Superior temporal gyrus (tissue), 1 donor: ENCODE measurements around the gene TBXAS1.

Source experiments
- DNase-seq: peaks from one replicate; pipeline ENCODE4 v3.0.0-alpha.2; 2016; ENCODE audit errors: extremely low spot score

Gene TBXAS1

DNA sequence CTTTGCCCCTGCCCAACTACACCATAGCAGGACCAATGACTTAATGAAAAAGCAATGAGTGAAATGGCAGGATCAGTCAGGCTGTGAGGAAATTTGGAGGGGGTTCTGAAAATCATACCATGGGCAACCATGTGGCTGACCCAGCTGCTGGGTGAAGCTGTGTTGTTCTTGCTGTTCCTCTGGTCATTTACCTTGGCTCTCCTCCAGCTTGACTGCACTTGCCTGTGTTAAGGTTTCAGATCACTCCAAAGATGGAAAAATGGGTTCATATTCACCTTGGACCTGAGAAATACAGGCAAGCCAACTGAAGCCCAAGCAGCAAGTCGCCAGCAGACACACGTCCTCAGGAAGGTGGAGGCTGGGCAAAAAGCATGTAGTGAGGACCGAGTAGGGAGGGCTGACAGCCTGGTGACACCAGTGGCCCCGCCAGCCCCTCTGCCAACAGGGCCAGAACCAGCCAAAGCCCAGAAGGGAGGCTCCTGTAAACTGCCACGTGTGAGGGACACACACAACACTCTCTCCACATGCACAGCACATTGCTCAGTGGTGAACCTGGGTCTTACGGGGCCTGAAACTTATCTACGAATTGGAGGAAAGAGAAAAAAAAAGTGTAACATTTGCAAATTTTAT lies 193.6 kb downstream of the TBXAS1 start:
- DNase-seq: no peak

DNA sequence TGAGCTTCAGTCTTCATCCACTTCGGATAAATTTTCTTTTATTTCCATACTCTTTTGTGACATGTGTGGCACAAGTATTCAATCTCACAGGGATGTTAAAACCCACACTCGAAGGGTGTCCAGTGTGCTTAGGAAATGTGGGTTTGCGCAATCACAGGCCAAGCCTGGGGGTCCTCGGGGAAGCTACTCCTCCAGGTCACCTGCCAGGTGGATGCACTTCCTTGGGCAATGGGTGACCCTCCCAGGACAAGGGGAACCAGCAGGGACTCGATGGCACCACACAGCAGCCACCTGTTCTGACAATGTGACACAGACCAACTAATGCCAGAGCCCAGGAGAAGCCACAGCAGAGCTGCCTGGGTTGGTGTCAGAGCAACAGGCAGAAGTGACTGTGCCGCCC lies 194.7 kb downstream of the TBXAS1 start:
- DNase-seq: no peak

DNA sequence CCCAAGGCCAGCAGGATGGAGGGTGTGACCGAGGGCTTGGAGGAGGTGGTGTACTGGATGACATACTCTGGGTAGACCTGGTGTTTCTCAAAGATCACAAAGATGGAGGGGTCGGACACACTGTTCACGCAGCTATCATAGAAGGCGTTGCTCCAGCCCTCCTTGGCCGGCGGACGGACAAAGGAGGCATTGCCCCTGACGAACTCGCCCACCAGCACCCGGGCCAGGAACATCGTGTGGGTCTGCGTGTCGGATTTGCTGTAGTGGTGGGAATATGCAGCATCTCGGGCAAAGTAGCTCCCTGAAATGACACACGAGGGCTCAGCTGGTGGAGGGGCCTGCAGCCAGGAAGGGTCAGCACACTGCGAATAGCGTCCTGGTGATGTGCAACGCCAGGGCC lies 195.5 kb downstream of the TBXAS1 start:
- DNase-seq: no peak

DNA sequence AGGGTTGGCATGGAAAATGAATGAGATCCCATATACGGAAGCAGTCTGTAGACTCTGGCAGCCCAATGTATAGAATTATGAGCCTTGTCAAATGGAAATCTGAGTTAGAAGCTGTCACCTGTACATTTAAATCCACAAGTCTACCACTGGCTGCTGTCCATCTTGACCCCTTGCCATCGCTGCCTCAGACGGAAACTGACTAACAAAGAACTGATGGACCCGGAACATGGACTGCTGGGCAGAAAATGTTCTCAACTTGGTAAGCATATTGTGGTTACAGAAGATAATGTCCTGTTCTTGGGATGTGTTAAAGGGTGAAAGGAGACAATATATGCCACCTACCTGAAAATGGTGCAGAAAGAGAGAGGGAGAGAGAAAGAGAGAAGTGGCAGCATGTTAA lies 196.2 kb downstream of the TBXAS1 start:
- no peak for DNase-seq

DNA sequence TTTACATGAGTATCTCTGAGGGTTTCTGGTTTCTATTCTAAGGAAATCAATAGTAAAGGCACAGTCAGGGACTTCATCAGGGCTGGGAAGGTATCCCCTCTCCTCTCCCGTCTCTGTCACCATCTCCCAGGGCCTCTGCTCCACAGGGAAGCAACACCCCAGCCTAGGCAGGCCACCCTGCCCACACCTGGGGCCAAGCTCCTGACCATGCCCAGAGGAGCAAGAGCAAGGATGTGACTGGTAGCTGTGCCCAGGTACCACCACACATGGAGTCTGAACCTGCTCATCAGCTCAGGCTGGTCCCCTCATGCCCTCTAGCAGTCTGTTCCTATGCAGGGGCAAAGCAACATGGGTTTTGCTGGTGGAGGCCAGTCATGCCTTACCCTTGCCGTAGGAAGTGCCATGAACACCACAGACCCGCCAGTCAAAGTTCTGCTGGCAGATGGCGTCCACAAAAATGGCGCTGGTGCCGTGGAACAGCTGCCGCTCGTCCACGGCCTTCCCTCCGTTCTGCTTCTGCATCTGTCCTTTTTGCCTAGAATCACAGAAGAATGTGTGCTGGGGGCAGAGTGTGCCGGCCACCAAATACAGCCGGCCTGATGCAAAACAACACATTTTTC lies 196.9 kb downstream of the TBXAS1 start:
- DNase-seq: no peak

DNA sequence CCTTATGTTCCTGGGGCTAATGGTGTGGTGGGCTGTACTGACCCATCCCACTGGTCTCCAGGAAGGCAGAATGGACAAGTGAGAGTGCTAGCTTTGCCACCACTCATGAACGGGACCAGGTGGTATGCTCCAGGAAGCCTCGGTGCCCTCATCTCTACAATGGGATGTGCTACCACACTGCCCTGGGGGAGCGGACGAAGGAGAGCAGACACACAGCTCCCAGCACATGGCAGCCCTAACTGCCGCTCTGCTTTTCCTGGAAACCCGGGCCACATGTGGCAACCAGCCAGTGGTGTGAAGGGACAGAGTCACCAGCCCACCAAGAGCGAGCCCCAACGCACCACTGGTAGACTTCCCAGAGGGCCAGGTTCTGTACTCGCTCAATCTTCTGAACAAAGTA lies 197.9 kb downstream of the TBXAS1 start:
- no peak for DNase-seq

DNA sequence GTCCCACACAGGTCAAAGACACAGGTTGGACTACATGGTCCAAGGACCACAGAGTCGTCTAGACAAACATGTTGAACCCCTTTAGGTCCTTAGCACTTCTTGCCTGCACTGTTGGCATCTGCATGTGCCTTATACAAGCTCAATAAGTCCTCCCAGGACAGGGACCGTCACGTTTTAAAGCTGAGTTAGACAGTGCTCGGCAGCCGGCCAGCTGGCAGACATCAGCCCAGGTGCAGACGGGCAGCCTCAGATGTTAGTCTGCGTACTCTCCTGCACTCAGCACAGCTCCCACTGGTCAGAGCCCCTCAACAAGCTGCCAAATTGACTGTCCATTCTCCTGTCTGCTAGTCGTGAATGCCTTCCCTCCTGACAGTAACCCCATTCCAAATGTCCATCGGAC lies 198.8 kb downstream of the TBXAS1 start:
- no peak for DNase-seq

DNA sequence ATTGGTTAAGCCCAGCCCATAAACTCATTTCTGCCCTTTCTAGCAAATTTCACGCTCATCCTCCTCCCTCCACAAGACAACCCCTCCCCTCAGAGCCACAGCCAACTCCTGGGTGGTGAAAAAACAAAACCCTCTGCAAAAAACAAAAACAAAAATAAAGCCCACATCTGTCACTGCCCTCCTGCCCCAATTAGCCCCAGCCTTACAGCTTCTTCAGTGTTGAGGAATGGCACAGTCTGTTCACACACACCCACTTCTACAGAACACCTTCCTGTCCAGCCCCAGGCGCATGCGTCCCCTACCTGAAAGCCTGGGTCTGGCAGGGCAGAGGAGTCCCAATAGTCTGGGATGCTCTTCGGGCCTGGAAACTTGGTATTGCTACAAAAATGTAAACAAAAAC lies 199.2 kb downstream of the TBXAS1 start:
- no peak for DNase-seq

DNA sequence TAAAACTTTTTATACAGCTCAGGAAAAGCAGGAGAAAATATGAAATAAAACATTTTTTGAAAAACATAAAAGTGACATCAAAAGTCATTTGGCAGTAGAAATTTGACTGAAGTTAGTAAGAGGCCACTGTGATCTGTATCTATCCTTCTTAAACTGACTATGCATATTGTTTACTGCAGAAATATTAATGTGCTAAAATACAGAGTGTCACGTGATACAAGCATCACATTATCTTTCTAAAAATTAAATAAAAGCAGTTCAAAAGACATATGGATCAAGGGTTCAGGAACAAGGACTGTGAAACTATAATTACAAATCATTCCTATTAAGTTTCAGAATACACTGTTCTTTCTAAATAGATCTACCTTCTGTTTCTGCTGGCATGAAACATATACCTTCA lies 200.0 kb downstream of the TBXAS1 start:
- DNase-seq: no peak

DNA sequence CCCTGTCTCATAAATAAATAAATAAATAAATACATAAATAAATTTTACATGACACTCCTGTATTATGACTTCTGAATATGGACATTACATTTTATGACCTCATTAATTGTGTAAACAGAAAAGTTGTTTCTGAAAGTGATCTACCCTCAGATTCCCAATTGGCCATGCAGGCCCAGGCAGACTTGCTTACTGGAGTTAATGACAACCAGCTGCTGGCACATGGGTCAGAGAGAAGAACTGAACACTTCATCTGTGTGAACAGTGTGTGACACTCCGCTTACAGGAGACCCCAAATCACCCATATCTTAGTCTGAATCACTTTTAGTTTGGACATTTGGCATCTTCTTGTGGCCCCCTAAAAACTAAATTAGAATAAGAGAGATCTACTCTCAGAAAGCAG lies 202.3 kb downstream of the TBXAS1 start:
- no peak for DNase-seq

DNA sequence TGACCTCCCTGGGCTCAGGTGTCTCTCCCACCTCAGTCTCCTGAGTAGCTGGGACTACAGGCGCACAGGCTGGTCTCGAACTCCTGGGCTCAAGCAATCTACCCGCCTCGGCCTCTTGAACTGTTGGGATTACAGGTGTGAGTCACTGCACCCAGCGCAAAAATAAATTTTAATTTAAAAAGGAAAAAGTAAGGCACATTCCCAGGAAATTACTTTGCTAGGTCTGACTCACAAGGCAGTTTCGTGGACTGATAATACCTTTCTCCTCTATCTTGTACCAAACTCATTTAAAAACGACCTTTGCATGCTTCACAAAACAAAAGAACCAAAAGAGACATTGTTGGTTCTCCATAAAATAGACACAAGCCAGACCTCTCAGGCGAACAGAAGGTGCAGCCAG lies 204.0 kb downstream of the TBXAS1 start:
- DNase-seq: no peak

DNA sequence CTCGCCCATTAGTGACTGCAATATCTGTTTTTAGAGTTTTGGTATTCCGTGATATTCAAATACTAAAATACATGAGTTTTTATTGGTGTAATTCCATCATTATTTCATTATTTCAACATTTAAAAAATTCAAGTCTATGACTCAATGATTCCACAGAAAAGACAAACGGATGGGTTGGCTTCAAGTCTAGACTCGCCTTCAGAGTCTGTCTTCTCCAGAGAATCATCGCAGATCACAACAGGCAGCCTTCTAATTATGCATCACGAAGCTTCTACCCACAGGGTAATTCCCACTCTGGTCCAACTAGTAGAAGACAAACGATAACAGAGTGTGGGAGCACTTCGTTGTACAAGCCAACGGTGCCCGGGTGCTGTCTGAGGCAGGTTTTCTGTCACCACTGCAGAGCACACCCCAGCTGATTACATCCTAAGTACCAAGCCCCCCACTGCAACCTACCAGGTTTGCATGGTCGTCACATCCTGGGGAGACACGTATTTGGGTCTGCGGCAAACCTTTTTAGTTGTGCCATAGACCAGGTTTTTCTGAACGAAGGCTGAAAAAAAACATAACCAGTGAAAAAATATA lies 204.8 kb downstream of the TBXAS1 start:
- no peak for DNase-seq

DNA sequence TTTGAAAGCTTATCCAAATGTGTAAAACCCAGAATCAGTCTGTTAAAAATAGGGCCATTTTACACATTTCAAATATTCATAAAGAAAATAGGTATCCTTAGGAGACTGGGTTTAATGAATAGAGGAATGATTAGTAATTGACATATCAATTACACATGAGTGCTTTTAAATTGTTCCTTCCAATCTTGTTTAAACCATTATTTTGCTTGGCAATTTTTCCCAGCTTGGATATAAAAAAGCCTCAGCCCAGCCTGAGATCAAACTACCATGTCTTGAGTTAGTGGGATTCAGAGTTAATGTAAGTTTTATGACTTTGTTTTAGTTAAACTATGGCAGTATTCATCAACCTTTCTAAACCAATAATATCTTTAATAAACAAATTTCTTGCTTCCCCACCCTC lies 205.4 kb downstream of the TBXAS1 start:
- no peak for DNase-seq

DNA sequence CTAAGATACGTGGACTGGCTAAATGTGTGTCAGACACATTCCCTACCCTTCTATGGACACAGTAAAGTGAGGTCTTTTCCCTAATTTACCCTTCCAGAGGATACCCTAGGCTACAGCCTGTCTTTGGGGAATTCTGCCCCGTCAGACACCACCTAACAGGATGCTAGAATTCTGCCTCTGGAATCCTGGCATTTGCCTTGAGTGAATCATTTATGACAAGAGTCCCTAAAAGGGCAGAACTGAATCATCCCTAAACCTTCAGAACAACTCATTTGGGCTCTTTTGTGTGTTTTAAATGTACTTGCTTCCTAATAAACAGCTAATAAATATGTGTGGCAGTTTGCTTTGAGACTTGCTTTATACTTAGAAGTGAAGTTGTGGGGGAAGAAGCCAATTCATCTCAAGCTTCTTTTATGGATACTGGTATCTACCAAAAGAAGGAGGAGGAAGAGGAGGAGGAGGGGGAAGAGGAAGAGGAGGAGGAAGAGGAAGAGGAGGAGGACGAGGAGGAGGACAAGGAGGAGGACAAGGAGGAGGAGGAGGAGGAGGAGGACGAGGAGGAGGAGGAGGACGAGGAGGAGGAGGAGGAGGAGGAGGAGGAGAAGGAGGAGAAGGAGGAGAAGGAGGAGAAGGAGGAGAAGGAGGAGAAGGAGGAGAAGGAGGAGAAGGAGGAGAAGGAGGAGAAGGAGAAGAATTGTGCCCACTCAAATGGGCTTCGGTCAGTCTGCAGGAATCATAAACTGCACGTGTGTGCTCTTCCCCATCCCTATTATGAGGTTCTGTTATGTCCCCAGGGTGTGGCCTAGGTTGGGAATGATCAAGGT lies 206.5 kb downstream of the TBXAS1 start:
- DNase-seq: no peak

DNA sequence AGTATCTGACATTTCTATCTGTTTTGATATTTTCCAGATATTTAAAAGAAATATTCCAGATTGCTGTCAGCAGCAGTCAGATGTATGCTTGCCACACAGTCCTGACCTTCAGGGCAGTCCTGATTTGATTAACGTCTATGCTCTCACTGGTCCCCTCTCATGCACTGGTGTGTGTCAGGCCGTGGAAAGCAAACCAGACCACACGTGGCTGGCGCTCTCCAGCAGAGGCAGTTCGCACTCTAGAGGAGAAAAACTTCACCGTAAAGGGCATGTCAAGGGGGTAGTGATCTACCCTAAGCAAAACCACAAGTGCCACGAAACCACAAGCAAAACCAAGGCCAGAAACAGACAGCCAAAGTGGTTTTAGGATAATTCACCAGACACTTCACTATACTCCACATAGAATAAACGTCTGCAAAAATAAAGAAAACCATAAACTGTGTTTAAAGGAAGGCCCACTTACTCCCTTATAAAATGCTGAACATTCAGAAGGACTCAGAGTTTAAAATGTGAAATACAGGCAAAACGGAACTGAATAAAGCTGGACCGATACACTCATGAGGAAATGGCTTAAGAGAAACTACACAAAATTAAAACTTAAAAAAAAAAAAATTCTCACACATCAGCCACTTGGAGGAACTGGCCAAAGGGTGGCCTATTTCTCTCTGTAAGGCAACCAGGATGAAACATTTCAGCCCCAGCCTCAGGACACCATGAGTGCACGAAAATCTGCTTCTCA lies 207.3 kb downstream of the TBXAS1 start:
- no peak for DNase-seq

DNA sequence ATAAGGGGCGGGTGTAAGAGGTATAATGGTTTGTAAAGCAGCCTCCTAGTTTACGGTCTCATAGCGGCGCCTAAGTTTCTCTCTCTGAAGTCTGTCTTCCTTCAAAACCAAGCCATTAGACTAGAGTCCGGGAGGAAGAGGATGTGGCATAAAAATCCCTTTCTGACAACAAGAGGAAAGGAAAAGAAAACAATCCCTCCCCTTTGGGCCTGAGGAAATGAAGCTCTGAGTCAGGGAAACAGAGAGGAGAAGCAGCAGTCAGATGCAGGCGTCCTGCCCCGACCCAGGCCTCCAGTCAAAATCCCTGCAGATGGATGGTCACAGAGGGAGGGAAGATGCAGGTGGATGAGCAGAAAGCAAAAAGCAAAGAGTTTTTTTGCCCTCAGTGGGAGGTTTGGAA lies 210.0 kb downstream of the TBXAS1 start:
- DNase-seq: no peak

DNA sequence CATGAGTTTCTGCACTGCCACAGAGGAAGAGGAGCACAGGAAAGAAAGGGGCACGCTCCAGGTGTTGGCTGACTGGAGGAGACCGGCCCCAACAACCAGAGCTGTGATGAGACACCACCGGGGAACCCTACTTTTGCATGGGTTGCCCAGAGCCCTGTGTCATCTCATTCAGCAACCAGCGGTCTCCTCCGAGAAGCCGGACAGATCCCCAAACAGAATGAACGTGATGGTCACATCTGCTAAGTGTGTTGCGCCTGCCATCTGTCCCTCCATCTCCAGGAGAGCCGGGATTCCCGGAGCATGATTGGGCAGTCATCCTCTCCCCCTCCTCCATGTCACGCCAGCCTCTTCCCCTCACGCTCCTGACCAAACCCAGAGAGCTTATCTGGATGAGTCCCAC lies 210.8 kb downstream of the TBXAS1 start:
- no peak for DNase-seq

DNA sequence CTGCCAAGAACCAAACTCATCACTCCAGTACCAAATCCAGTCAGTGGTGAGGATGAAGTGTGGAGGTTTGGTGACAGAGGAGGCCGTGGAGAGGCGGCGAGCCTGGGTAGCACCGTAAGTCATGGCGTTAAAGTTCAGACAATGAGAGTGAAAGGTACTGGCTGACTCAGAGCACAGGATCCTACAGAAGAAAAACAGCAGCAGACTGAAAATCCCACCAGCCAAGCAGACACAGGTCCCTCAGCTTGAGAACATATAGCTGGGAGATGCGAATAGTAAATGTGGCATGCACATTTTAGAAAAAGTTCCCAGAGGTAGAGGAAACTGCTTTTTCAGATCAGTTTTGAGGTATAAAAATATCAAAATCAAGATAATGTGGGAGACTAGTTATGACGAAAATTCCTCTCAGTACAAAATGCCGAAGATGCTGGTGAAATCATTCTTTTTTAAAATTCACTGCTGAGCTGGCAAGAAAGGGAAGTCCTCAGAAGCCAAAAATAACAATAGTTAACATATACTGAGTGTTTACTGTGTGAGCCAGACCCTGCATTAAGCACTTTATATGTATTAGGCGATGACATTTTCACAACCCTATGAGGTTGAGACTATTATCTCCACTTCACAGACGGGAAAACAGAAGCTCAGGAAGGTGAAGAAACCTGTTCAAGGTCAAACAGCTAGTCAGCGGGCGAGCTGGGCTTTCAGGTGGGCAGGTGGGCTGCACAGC lies 212.8 kb downstream of the TBXAS1 start:
- DNase-seq: no peak

DNA sequence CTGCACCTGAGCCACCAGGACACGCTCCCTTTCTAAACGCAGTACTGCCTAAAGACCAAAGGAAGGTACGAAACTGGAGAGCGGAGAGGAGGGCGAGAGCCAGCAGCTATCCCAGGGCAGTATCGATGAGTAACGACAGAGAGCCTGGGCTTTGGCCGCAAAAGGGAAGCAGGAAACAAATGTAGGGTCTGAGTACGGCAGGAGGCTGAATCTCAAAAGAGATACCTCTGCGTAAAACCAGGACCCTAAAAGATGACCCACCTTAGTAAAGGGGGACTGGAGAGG lies 213.3 kb downstream of the TBXAS1 start:
- DNase-seq: no peak

DNA sequence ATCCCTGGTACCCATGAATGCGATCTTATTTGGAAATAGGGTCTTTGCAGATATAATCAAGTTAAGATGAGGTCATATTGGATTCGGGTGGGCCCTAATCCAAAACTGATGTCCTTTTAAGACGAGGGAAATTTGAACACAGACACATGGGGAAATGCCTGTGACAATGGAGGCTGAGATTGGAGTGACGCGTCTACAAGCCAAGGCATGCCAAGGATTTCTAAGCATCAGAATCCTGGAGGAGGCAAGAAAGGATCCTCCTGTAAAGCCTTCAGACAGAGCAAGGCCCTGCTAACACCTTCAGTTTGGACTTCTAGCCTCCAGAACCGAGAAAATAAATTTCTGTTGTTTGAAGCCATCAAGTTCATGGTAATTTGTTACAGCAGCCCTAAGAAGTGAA lies 215.2 kb downstream of the TBXAS1 start:
- no peak for DNase-seq

DNA sequence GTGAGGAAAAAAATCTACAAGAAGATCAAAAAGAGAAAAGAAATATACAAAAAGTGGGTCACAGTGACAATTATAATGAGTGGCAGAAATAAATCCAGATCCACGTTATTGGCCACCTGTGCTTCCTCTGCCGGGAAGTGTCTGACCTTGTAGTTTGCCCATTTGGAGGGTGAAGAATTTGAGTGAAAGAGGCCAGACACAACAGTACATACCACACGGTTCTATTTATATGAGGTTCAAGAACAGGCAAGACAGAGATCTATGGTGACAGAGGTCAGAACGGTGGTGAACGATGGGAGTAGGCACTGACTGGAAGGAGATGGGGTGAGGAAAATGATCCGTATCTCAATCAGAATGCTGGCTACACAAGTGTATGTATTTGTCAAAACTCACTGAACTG lies 216.6 kb downstream of the TBXAS1 start:
- no peak for DNase-seq

DNA sequence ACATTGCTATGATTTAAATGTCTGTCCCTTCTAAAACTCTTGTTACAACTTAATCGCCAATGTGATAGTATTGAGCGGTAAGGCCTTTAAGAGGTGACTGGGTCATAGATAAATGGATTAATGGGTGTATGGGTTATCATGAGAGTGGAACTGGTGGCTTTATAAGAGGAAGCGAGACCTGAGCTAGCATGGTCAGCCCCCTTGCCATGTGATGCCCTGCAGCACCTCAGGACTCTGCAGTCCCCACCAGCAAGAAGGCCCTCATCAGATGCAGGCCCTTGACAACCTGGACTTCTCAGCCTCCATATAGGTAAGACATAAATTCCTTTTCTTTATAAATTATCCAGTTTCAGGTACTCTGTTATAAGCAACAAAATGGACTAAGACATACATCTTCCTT lies 218.1 kb downstream of the TBXAS1 start:
- no peak for DNase-seq
